Duodenal mucosa (tissue), 2 donors: Measurements from ENCODE around the gene SIK3.

Experiments used
- H3K27ac ChIP-seq: one replicate; pipeline ENCODE4 v1.7.0; 2013; ENCODE audit warnings: low read depth, low read length
- H3K27me3 ChIP-seq, 2 donors: one replicate each; pipeline ENCODE4 v1.7.0; 2013; ENCODE audit warnings: low read length in 2 of 2, control low read depth in 1 of 2; ENCODE audit not compliant: insufficient read depth in 2 of 2, control insufficient read depth in 1 of 2
- H3K36me3 ChIP-seq, 2 donors: one replicate each; pipeline ENCODE4 v1.7.0; 2013; ENCODE audit warnings: low read length in 2 of 2, control low read depth in 1 of 2; ENCODE audit not compliant: insufficient read depth in 2 of 2, control insufficient read depth in 1 of 2
- H3K4me1 ChIP-seq, 2 donors: one replicate each; pipeline ENCODE4 v1.7.0; 2013; ENCODE audit warnings: low read length in 2 of 2, control low read depth in 1 of 2; ENCODE audit not compliant: insufficient read depth in 2 of 2, control insufficient read depth in 1 of 2
- H3K4me3 ChIP-seq, 2 donors: one replicate each; pipeline ENCODE4 v1.7.0; 2013; ENCODE audit warnings: low read length in 2 of 2, low read depth in 1 of 2
- H3K9ac ChIP-seq, 2 donors: one replicate each; pipeline ENCODE4 v1.7.0; 2013; ENCODE audit warnings: low read length in 2 of 2, low read depth in 1 of 2
- H3K9me3 ChIP-seq, 2 donors: one replicate each; pipeline ENCODE4 v1.7.0; 2013; ENCODE audit warnings: low read length in 2 of 2, control low read depth in 1 of 2; ENCODE audit not compliant: control insufficient read depth in 1 of 2

The SIK3 gene

DNA sequence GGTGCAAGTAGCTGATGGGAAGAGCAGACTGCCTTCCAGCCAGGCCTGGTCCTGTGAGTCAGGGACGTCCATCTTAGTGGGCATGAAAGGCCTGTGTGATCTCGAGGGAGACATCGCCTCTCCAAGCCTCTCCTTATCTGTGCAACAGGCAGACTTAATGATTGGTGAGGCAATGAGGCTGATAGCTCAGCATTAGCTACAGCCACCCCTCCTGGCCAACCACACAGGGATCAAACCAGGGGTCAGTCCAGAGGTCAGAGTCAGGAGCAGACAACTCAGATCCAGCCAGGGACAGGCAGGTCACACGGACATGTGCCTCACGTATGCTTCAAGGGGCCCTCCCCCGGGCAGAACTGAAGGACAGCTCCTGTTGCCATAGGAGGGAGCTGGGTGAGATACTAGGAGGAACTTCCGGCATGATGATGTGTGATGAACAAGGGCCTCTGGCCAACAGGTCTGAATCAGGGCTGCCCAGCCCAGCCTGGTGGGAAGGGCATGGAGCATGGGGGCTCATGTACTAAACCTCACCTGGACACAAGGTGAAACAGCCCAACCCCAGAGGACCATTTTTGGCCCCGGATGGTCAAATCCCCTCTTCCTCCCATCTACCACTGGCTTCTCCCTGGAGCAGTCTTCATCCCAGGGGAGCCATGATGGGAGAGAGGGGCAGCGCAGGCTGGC is 271.3 kb downstream of the SIK3 start:
- Histone ChIP-seq H3K4me3 (no peak overlapping the region), H3K9me3 (no peaks in the 10 kb centered on the region), H3K27me3 (no peaks in the 10 kb centered on the region), H3K9ac (no peak overlapping the region), H3K27ac (peak overlapping the region; percentile 25), H3K36me3 (no peaks in the 10 kb centered on the region), H3K4me1 (peaks cover 41 to 50% of the 10 kb centered on the region in 2 donors)

DNA sequence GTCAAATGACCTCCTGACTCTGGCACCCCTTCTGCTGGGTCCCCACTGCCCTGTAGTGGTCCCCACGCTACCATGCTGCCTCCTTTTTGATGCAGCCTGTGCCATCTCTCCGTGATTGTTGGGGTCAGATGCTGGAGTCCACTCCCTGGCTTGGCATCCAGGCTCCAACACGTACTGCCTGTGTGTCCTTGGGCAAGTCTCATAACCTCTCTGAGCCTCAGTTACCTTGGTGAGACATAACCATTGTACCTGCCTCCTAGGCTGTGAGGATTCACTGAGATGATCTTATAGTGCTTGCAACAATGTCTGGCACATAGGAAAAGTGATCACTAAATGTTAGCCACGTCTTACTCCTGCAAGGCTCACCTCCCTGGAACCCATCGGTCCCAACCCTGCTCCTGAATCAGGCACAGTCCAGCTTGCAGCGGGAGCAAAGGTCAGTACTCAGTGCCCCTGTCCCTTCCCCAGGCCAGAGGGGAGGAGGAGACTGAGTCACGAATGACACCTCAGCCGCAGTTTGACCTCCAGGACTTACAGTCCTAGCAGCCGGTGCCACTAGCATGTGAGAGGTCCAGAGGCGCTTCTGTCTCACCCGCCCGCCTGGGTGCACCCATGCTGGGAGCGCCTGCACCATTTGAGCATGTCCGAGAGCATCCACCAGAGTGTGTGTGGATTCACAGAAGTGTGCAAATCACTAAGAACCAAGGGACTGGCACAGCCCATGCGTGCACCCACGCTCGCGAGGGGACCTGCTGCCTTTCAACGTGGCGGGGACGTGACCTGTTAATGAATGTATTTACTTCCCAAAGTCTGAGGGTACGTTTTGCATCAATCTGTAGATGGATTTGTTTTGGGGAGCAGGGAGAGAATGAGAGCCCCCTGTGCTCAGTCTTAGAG is 272.1 kb downstream of the SIK3 start:
- Histone ChIP-seq H3K36me3 (no peaks in the 10 kb centered on the region), H3K4me3 (no peak overlapping the region), H3K4me1 (peaks cover 41 to 48% of the 10 kb centered on the region in 2 donors), H3K27ac (no peak overlapping the region), H3K9ac (no peak overlapping the region), H3K9me3 (no peaks in the 10 kb centered on the region), H3K27me3 (no peaks in the 10 kb centered on the region)

DNA sequence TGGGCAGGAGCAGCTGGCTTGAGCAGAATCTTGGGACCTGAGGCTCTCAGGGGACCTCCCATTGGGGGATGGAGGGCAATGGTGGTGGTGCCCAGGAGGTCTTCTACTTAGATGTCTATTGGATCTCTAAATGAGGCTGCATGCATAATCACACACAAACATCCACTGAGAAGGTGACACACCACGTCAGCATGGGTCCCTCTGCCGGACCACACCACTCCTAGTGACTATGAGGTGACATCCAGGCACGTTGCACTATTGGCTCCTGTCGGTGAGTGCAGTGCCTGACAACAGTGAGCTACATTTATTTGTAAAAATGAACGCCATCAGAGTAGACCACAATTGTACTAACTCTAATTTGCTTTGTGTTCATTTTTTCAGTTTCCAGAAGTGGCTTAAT is 272.8 kb downstream of the SIK3 start:
- H3K27ac ChIP-seq, result no peak overlapping the region
- H3K4me3 ChIP-seq, result no peak overlapping the region
- H3K27me3 ChIP-seq, result no peaks in the 10 kb centered on the region
- peaks cover 42 to 48% of the 10 kb centered on the region in 2 donors for H3K4me1 ChIP-seq
- H3K36me3 ChIP-seq, result no peaks in the 10 kb centered on the region
- no peaks in the 10 kb centered on the region for H3K9me3 ChIP-seq
- no peak overlapping the region for H3K9ac ChIP-seq

DNA sequence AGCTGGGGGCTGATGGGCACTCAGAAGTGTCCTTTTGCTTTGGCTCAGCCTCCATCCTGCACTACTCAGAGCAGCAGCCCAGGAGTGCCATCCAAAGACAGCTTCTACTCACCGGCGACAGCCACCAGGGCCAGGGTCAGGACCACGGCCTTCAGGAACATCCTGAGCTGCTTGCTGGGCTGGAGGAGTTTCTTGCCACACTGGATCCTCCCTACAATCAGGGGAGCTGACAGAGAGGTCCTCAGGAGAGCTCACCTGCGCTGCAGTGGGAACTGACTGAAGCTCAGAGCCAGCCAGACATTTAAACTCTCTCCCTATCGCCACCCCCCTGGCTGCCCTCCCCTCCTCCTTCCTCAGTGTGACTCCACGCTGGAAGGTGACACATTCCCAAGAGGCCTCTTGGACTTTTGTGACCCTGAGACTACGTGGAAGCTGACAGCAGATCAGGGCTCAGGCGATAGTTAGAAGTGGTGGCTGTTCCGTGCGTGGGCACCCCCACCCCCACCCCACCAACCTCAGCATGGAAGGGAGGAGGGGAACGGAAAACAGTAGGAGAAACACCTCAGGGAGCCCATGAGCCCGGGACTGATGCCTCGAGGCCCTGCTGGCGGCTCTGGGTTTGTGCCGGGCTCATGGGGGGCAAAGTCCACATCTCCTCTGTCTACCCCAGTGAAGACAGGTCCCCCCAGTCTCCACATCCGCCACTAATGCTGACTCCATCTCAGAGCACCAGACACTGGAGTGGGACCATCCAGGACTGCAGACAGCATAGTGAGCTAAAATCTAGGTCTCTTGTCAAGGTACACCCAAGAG is 275.0 kb downstream of the SIK3 start, which contains the start of gene APOA4:
Gene APOA4 (minus strand): TSS at position 274 of the 813 bp plus-strand sequence. CDS start 113 bp downstream, at position 161.
- Histone ChIP-seq H3K4me3 (peak within 1 kb of the TSS; percentile 16 to 58), H3K9me3 (no peaks in the 10 kb centered on the region), H3K36me3 (no peaks in the 10 kb centered on the region), H3K9ac (peak within 1 kb of the TSS; percentile 28 to 42), H3K27ac (peak within 1 kb of the TSS; percentile 26), H3K4me1 (peaks cover 25 to 32% of the 10 kb centered on the region in 2 donors), H3K27me3 (no peaks in the 10 kb centered on the region)

DNA sequence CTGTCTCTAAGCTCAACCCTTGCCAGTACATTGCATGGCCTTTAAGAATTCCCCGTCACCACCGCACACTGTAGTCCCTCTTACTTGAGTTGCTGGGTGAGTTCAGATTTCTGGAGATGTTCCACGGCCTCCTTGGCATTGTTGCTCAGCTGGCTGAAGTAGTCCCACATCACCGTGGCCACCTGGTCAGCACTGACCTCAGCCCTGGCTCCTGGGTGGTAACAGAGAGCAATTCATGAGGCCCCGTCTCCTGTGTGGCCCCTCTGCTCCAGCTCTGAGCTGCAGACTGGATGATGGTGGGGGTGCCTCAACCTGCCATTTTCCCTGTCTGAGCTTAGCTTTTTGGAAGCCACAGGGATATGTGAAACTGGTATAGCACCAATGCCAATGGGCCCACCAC is 275.7 kb downstream of the SIK3 start:
- Histone ChIP-seq H3K36me3 (no peaks in the 10 kb centered on the region), H3K27ac (peak overlapping the region; percentile 26), H3K9me3 (no peaks in the 10 kb centered on the region), H3K27me3 (no peaks in the 10 kb centered on the region), H3K9ac (peak overlapping the region; percentile 28 to 42), H3K4me1 (peaks cover 22 to 27% of the 10 kb centered on the region in 2 donors), H3K4me3 (peak overlapping the region; percentile 16 to 58)

DNA sequence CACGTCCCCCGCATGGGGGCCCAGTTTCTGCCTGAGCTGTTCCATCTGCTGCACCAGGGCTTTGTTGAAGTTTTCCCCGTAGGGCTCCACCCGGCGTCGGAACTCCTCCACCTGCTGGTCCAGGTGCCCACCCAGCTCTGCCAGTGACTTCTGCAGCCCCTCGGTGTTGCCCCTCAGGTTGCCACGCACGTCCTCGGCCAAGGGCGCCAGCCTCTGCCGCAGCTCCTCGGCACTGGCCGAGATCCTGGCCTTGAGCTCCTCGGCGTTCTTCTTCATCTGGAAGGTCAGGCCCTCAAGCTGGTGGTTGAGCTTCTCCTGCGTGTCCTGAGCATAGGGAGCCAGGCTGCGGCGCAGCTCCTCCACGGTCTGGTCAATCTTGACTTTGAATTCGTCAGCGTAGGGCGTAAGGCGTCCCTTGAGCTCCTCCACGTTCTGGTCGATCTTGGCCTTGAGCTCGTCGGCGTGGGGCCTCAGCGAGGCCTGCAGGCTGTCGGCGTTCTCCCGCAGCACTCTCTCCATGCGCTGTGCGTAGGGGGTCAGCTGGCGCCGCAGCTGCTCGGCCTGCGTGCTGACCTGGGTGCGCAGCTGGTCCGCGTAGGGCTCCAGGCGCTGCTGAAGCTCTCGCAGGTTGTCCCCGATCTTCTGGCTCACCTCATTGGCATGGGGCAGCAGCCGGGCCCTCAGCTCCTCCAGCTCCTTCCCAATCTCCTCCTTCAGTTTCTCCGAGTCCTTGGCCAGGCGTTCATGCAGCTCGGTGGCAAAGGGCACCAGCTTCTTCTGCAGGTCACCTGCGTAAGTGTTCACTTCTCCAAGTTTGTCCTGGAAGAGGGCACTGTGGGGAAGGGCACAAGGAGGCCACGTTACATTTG is 276.9 kb downstream of the SIK3 start:
- peaks cover 9 to 16% of the 10 kb centered on the region in 2 donors for H3K4me1 ChIP-seq
- no peaks in the 10 kb centered on the region for H3K36me3 ChIP-seq
- no peaks in the 10 kb centered on the region for H3K27me3 ChIP-seq
- no peak overlapping the region for H3K27ac ChIP-seq
- peak overlapping the region; percentile 12 to 42 for H3K9ac ChIP-seq
- H3K9me3 ChIP-seq, result no peaks in the 10 kb centered on the region
- peak overlapping the region; percentile 16 to 58 for H3K4me3 ChIP-seq

DNA sequence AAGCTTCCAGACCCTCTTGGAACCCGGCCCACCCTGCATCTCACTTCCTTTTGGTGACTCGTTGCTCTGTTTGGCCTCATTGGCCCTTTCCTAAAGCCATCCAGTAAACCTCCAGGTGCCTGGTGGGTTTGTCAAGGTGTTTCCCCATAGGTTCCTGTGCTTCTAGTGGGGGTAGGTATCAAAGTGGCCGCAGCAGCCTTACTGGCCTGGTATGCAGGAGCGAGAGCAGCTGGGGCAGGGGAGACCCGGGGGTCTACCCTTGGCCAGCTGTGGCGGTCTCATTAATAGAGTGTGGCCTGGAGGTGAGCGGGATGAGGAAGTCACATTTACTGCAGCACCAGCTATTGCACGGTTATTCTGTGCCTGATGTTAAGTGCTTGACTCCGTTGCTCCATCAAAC is 279.2 kb downstream of the SIK3 start:
- Histone ChIP-seq H3K27me3 (no peaks in the 10 kb centered on the region), H3K4me3 (no peak overlapping the region), H3K9me3 (no peaks in the 10 kb centered on the region), H3K4me1 (peaks cover 2 to 13% of the 10 kb centered on the region in 2 donors), H3K9ac (no peak overlapping the region), H3K27ac (no peak overlapping the region), H3K36me3 (no peaks in the 10 kb centered on the region)

DNA sequence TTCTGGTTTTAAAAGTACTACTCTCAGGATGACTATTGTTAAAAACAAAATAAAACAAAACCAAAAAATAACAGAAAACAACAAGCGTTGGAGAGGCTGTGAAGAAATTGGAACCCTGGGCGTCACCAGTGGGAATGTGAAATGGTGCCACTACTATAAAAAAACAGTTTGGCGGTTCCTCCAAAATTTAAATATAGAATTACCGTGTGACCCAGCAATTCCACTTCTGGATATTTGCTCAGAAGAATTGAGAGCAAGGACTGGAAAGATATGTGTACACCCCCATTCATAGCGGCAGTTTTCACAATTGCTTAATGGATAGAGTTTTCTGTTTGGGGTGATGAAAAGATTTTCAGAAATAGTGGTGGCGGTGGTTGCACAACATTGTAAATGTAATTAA is 283.7 kb downstream of the SIK3 start:
- Histone ChIP-seq H3K9me3 (no peaks in the 10 kb centered on the region), H3K36me3 (no peaks in the 10 kb centered on the region), H3K4me3 (no peak overlapping the region), H3K9ac (no peak overlapping the region), H3K4me1 (peaks cover 0 to 9% of the 10 kb centered on the region in 2 donors), H3K27ac (no peak overlapping the region), H3K27me3 (no peaks in the 10 kb centered on the region)

DNA sequence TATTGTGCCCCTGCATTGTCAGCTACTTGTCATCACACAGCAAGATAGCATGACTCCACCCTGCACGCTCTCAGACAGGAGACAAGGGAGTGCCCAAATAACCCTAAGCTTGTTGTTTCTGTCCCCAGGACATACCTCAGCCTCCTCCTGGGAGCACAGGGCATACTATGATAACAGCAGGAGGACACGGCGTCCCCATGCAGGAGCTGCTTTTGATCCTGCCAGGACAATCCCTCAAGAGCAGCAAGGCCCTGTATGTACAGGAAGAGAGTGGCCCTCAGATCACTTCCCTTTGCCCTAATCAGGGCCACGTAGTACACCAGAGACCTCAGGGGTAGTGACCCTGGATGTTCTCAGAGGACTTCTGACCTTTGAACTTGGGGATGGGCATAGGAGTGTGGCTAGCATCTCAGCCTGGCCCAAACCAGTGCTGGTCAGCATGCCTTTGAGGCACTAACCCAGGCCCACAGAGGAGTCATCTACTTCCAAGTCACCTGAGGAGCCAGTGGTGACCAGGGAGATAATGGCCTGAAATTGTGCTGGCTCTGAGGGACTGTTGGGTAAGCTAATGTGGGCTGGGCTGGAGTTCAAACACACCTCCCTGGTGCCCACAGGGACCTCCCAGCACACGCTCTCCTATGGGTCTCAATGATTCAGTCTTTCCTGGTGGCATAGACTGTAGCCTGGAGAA is 284.3 kb downstream of the SIK3 start:
- Histone ChIP-seq H3K9ac (no peak overlapping the region), H3K4me3 (no peak overlapping the region), H3K9me3 (no peaks in the 10 kb centered on the region), H3K36me3 (no peaks in the 10 kb centered on the region), H3K27me3 (no peaks in the 10 kb centered on the region), H3K4me1 (peaks cover under 1 to 10% of the 10 kb centered on the region in 2 donors), H3K27ac (no peak overlapping the region)
